SHP77 (cell line): ENCODE results near the gene PRDM2.
A peak's percentile ranks its signal among the peaks of the same experiment; 100 is the strongest.

Experiments
- DNase-seq, 2 experiments: peaks; one replicate each; lab custom pipeline; 2025; lab: John Stamatoyannopoulos, UW

Gene PRDM2

DNA sequence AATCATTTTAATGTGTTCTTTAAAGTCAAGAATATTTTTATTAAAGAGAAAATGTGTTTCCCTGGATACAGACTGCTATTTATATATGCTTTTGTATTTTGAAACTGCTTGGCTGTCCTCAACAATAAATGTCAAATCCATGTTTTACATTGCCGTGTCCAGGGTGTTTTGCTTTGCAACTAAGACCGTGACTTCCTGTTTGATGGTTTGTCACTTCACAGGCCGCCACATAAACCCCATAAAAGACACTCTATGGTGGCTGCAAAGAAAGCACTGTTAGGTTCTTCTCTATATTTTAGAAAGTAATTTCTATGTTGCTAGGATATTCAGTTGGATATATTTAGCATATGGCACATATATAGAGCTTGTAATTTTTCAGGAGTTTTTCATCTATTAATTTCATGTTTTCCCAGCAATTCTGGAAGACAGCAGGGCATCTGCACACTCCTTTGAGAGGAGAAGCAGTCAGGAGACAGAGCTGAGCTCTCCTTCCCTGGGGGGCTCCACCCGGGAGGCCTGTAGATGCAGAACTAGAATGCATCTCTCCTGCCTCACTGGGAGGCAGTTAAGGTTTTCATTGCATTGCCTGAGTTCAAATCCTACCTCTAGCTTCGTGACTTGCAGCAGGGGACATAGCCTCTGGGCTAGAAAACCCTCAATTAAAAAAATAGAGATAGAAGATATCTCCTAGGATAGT lies 33.1 kb downstream of the PRDM2 start:
- no peak for DNase-seq

DNA sequence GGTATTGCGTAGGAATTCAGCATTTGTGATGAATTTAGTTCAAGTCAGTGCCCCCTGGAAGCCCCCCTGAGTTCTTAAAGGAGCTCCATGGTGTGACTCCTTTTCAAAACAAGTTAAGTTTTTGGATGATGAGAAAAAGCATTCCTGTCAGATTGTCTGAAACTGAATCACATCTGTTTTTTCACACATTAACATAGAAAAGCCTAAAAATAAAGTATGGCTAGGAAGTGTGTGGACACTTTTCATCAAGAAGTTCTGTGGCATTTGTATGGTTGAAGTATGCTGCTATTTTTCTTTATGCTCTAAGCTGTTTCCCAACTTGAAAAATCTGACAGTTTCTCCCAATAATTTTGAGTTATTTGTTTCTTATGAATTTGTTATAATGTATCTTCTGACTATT lies 33.7 kb downstream of the PRDM2 start:
- DNase-seq: no peak

DNA sequence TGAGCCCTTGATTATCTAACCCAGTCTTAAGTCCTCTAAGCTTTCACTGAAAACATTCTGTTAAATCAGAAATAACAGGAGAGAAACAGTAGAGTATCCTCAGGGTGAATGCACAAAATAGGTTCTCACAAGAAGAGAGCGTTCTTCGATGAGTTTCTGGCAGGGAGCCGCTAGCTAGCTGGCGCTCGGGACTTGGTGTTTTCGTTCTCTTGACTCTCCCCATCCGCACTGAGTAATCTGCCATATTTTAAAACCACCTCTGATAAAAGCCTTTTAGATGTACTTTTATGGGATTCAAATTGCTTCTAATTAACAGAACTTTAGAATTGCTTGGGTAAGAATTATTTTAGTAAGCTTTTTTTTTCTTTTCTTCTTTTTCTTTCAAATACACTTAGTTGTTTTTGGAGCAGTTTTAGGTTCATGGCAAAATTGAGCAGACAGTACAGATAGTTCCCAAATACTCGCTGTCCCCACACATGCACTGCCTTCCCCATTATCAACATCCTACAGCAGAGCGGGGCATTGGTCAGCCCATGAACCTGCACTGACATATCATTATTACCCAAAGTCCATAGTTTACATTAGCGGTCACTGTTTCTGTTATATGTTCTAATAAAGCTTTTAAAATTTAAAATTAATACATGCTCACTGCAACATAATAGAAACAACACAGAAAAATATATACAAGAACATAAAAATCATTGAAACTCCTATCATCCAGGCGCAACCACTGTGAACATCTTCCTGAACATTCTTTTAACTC lies 35.4 kb downstream of the PRDM2 start:
- DNase-seq: no peak

- DNase-seq: no peak
These were observed 37.4 kb downstream of the PRDM2 start for GRCh38 chr1:13737398-13737797.

- no peak for DNase-seq
These were observed 46.4 kb downstream of the PRDM2 start for GRCh38 chr1:13746342-13746741.

GRCh38 chr1:13748610-13749505 lies 48.9 kb downstream of the PRDM2 start:
- DNase-seq: peak; percentile 85 to 97

GRCh38 chr1:13749543-13750341 lies 49.8 kb downstream of the PRDM2 start:
- no peak for DNase-seq

- no peak for DNase-seq
These were observed 51.5 kb downstream of the PRDM2 start for GRCh38 chr1:13751458-13751871.

GRCh38 chr1:13751985-13752384 lies 52.0 kb downstream of the PRDM2 start:
- DNase-seq: no peak

DNA sequence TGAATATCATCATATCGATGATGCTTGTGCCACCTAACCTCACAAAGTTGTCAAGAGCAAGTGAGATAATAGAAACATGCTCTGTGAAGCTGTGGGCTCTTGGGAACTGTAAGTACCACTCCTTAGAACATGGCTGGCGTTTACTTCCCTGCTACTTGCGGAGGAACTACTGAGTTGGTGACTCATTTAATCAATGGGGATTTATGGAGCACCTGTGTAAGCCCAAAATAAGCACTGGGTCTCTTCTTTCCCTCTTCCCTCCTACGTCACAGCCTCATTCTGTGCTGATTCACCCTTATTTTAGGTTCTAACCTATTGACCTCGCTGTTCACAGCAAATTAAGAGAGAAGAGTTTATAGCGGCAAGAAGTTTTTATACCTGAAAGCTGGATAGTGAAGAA lies 52.9 kb downstream of the PRDM2 start:
- DNase-seq: no peak

DNA sequence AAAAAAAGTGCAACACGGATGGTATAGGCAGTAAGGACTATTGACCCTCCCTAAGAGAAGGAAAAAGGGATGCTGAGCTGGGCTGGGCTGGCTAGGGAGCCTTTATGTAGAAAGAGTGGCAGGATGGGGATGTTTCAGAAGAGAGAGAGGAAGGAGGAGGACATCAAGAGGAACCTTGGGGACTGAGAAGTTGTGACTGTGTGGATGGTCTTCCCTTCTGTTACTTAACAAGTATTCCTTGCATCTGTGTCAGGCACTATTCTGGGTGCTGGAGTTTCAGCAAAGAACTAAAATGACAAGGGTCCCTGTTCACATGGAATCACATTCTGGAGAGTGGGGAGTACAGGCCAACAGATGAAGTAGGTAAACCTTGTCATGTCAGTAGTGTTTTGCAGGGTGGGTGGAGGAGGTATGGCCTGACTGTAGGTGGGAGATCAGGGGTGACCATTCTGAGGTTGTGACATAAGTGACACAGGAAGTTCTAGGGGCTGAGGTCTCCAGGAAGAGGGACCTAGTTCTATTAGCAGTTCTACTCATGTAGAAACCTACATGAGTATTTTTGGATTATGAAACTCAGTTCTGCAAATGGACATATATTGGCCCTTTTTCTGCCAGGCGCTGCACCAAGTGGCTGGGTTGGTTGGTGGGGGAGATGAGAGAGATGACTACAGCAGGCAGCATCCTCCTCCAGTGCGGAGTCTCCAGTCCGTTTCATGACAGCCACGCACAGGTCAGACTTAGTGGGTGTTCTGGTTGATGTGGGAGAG lies 53.8 kb downstream of the PRDM2 start:
- no peak for DNase-seq

DNA sequence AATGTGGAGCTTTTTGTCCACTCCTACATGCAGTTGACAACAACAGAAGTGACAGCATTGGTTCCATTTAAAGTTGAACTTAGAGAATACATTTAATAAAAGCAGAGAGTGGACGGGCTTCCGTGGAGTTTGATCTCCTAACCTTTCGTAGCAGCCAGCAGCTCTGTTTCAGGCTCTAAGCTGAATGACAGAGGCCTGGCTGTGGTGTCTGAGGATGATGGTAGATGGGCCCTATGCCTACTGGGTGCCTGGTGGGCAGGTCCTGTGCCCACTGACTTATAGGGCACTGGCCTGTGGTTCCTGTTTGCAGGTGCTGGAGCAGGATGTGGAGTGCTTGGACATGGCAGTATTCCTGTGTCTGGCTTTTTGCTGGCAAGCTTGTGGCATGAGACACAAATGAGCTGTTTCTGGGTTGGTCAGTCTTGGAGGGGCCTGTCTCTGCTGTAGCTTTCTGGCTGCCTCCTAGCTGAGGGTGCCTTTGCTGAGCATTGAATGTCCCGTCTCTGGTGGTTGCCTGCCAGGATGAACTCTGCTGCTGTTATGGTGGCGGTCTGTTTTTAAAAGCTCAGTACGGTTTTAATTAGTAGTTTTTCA lies 54.6 kb downstream of the PRDM2 start:
- DNase-seq: no peak

- no peak for DNase-seq
These were observed 56.7 kb downstream of the PRDM2 start for GRCh38 chr1:13756557-13757315.

DNA sequence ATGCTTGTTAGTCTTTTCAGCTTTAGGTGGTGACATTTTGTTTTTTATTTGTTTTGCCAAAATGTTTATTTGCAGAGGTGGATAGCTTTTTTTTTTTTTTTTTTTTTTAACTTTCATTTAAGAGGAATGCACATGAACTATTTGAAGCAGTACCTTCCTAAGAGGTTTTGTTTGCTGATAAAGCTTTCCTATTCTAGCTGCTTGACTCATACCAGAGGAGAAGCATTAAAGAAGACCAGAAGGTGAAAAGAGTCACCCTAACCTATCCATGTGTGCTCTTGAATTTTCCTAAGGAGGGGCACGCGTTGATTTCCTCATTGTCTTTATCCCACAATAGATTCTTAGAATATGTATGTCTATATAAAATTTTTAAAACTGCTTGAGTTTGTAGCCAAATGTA lies 57.7 kb downstream of the PRDM2 start:
- DNase-seq: no peak

GRCh38 chr1:13759072-13759471 lies 59.1 kb downstream of the PRDM2 start:
- no peak for DNase-seq

DNA sequence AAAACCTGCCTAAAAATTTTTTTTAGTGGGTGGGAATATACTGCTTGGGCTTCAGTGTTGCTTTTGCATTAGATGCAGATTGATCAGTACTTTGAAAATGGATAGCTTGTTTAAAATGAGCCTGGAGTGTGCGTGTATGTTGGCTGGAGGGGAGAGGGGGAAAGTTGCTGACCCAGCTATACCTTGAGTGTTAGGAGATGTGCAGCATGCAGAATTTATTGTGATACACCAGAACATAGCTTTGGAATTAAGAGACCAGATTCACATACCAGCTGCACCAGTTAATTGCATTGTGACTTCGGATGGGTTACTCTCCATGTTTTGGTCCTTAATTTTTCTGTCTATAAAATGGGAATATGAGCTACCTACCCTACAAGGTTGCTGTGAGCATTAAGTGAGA lies 60.4 kb downstream of the PRDM2 start:
- no peak for DNase-seq

GRCh38 chr1:13760921-13761320 lies 60.9 kb downstream of the PRDM2 start:
- DNase-seq: no peak

GRCh38 chr1:13761883-13762282 lies 61.9 kb downstream of the PRDM2 start:
- no peak for DNase-seq

- DNase-seq: no peak
These were observed 62.7 kb downstream of the PRDM2 start for GRCh38 chr1:13762642-13763041.

DNA sequence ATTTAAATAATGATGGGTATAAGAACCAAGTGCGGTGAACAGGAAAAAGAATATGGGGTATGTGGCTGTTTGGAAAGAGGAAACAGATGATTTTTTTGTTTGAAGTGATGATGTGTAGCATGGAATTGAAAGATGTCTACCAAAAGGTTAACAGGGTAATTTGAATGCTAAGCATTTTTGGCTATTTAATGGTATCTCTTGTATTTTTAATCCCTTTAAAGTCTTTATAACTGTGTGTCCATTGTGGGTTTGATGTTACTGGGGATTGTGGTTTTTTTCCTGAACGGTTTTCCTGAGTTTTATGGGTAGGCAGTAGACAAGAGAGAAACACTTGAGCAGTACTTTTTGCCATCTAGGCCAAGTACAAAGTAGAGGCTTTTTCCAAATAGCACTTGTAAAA lies 63.2 kb downstream of the PRDM2 start:
- DNase-seq: no peak
